ENCODE results near the gene AKAP17A. TPM values are rescaled to one million over a fixed set of nuclear protein-coding genes. Genes with fewer than 3 reads are reported as not detected.
"Not testable (repeated sequence)": the region's sequence is repeated elsewhere in the genome, so short reads cannot be mapped to it uniquely, and the experiment has no call there.

Gene AKAP17A
- total and polyA plus RNA-seq, 4 donors = 5.2 to 49.1 (median 19.2) TPM

DNA sequence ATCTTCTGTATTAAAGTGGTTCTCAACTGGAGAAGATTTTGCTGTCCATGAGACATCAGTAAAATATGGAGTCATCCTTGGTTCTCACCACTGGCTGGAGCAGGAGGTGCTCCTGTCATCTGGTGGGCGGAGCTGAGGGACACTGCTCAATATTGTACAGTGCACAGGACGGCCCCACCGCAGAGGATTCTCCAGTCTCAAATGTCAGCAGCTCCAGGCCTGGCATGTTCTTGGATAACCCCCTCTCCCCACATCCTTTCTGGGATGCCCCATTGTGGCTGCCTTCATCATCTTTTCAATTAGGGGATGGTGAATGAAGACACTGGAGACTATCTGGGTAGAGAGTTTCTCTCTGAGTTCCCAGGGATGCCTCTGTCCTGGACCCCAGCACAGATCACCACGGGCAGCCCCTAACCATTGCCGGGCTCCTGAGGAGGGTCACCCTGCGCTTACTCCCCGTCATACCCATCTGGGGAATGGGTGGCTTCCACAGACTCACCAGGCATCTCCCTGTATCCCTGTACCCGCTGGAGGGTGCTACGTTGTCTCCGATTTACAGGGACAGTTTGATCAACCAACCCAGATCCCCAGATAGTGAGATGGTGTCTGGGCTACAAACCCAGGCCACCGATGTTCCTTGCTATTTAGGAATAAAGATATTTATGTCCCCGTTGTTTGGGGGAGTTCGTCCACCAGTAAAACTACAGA, 32.5 kb upstream of the AKAP17A start (continued):
- TF ChIP-seq, protein P1, sequence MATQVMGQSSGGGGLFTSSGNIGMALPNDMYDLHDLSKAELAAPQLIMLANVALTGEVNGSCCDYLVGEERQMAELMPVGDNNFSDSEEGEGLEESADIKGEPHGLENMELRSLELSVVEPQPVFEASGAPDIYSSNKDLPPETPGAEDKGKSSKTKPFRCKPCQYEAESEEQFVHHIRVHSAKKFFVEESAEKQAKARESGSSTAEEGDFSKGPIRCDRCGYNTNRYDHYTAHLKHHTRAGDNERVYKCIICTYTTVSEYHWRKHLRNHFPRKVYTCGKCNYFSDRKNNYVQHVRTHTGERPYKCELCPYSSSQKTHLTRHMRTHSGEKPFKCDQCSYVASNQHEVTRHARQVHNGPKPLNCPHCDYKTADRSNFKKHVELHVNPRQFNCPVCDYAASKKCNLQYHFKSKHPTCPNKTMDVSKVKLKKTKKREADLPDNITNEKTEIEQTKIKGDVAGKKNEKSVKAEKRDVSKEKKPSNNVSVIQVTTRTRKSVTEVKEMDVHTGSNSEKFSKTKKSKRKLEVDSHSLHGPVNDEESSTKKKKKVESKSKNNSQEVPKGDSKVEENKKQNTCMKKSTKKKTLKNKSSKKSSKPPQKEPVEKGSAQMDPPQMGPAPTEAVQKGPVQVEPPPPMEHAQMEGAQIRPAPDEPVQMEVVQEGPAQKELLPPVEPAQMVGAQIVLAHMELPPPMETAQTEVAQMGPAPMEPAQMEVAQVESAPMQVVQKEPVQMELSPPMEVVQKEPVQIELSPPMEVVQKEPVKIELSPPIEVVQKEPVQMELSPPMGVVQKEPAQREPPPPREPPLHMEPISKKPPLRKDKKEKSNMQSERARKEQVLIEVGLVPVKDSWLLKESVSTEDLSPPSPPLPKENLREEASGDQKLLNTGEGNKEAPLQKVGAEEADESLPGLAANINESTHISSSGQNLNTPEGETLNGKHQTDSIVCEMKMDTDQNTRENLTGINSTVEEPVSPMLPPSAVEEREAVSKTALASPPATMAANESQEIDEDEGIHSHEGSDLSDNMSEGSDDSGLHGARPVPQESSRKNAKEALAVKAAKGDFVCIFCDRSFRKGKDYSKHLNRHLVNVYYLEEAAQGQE (IDR thresholded peaks at IDR 0.05) = no peak
- TF ChIP-seq HNF4G (IDR thresholded peaks at IDR 0.05) (no peak), TAF1 (conservative IDR thresholded peaks at IDR 0.05) (no peak), FOXA2 (IDR thresholded peaks at IDR 0.05) (no peak), HNF4A (conservative IDR thresholded peaks at IDR 0.05) (no peak), SP1 (IDR thresholded peaks at IDR 0.05) (no peak)
- TF ChIP-seq, protein P2, sequence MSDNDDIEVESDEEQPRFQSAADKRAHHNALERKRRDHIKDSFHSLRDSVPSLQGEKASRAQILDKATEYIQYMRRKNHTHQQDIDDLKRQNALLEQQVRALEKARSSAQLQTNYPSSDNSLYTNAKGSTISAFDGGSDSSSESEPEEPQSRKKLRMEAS (IDR thresholded peaks at IDR 0.05) = no peak

DNA sequence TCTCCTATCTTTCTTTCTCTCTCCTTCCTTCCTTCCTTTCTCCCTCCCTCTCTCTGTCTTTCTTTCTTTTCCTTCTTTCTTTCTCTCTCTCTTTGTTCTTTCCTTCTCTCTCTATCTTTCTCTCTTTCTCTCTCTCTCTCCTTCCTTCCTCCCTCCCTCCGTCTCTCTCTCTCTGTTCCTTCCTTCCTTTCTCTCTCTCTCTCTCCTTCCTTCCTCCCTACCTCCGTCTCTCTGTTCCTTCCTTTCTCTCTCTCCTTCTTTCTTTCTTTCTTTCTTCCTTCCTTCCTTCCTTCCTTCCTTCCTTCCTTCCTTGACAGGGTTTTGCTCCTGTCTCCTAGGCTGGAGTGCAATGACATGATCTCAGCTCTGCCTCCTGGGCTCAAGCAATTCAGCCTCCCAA, 30.2 kb upstream of the AKAP17A start:
- WGBS = 54% methylated on average over 2 of the region's 2 CpGs
- Histone ChIP-seq H3K4me1 (ENCODE audit: control insufficient read depth in 4 of 4, insufficient read depth in 4 of 4, low read length in 3 of 4) (no peaks in the 10 kb centered on the region), H3K4me3 (ENCODE audit: low read depth in 1 of 3, low read length in 3 of 3) (no peak overlapping the region), H3K27ac (ENCODE audit: low read depth in 1 of 2, low read length in 2 of 2) (no peak overlapping the region), H3K36me3 (ENCODE audit: control insufficient read depth in 4 of 4, insufficient read depth in 3 of 4, low read depth in 1 of 4, low read length in 3 of 4) (no peaks in the 10 kb centered on the region), H3K9me3 (ENCODE audit: control insufficient read depth in 4 of 4, low read length in 3 of 4) (no peaks in the 10 kb centered on the region), H3K9ac (ENCODE audit: low read depth in 1 of 2, low read length in 2 of 2) (no peak overlapping the region), H3K27me3 (ENCODE audit: control insufficient read depth in 4 of 4, insufficient read depth in 4 of 4, low read length in 3 of 4) (no peaks in the 10 kb centered on the region)
- DNase-seq (ENCODE audit: low spot score) = no peak
- TF ChIP-seq FOXA1 (IDR thresholded peaks at IDR 0.05) = no peak
- no peak for TF ChIP-seq TAF1 (conservative IDR thresholded peaks at IDR 0.05)
- TF ChIP-seq, protein P1 (IDR thresholded peaks at IDR 0.05) = no peak
- TF ChIP-seq RAD21 (IDR thresholded peaks at IDR 0.05) = no peak
- no peak for TF ChIP-seq RXRA (IDR thresholded peaks at IDR 0.05)
- TF ChIP-seq HNF4G (IDR thresholded peaks at IDR 0.05) = no peak
- no peak for TF ChIP-seq HNF4A (conservative IDR thresholded peaks at IDR 0.05)
- no peak for TF ChIP-seq NR2F2 (IDR thresholded peaks at IDR 0.05)
- TF ChIP-seq EGR1 (IDR thresholded peaks at IDR 0.05; ENCODE audit: low read depth in 2 of 2) = no peak
- no peak for TF ChIP-seq GABPA (IDR thresholded peaks at IDR 0.05 in 1 of 2, conservative IDR thresholded peaks at IDR 0.05 in 1 of 2)

DNA sequence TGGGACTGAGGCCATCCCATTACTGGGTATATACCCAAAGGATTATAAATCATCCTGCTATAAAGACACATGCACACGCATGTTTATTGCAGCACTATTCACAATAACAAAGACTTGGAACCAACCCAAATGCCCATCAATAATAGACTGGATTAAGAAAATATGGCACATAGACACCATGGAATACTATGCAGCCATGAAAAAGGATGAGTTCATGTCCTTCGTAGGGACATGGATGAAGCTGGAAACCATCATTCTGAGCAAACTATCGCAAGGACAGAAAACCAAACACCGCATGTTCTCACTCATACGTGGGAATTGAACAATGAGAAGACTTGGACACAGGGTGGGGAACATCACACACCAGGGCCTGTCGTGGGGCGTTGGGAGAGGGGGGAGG, 27.3 kb upstream of the AKAP17A start:
- not testable (repeated sequence) for H3K36me3 ChIP-seq (ENCODE audit: control insufficient read depth in 4 of 4, insufficient read depth in 3 of 4, low read depth in 1 of 4, low read length in 3 of 4); H3K9ac ChIP-seq (ENCODE audit: low read depth in 1 of 2, low read length in 2 of 2); H3K9me3 ChIP-seq (ENCODE audit: control insufficient read depth in 4 of 4, low read length in 3 of 4); DNase-seq (ENCODE audit: low spot score); H3K27ac ChIP-seq (ENCODE audit: low read depth in 1 of 2, low read length in 2 of 2); H3K27me3 ChIP-seq (ENCODE audit: control insufficient read depth in 4 of 4, insufficient read depth in 4 of 4, low read length in 3 of 4); H3K4me1 ChIP-seq (ENCODE audit: control insufficient read depth in 4 of 4, insufficient read depth in 4 of 4, low read length in 3 of 4); H3K4me3 ChIP-seq (ENCODE audit: low read depth in 1 of 3, low read length in 3 of 3)
- 82% methylated on average over 7 of the region's 7 CpGs for WGBS
